Activated CD4-positive, alpha-beta T cell treated with anti-CD3 and anti-CD28 coated beads, Interleukin-2, amount 50 U/mL, for 24 hours (primary cell): ENCODE data around the gene ENO2.

Source experiments
- DNase-seq, 2 donors: peaks; one replicate each; pipeline ENCODE4 v3.0.0-alpha.2; 2020; ENCODE audit warnings: low read depth in 1 of 2, low spot score in 1 of 2

ENO2 gene

DNA sequence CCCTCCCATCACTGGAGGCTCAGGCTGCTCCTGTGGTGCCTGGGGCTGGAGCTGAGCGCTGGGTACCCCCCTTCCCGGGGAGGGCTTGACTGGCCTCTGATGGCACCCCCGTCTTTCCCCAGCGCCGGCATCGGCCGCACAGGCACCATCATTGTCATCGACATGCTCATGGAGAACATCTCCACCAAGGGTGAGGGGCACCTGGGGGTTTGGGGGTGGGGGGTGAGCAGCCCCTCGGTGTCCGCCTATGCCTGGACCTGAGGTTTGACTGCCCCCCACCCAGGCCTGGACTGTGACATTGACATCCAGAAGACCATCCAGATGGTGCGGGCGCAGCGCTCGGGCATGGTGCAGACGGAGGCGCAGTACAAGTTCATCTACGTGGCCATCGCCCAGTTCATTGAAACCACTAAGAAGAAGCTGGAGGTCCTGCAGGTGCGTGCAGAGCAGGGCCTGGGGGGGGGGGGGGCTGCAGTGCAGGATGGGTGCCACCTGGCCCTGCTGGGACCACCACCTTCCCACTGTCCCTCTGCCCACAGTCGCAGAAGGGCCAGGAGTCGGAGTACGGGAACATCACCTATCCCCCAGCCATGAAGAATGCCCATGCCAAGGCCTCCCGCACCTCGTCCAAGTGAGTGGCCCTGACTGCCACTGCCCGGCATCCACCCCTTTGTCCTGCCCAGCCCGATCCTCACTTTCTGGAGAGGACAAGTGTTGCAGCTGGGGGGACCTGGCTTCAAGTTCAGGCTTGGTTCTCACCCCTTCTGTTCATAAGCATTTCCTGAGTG lies 45.6 kb downstream of the ENO2 start:
- no peak for DNase-seq

DNA sequence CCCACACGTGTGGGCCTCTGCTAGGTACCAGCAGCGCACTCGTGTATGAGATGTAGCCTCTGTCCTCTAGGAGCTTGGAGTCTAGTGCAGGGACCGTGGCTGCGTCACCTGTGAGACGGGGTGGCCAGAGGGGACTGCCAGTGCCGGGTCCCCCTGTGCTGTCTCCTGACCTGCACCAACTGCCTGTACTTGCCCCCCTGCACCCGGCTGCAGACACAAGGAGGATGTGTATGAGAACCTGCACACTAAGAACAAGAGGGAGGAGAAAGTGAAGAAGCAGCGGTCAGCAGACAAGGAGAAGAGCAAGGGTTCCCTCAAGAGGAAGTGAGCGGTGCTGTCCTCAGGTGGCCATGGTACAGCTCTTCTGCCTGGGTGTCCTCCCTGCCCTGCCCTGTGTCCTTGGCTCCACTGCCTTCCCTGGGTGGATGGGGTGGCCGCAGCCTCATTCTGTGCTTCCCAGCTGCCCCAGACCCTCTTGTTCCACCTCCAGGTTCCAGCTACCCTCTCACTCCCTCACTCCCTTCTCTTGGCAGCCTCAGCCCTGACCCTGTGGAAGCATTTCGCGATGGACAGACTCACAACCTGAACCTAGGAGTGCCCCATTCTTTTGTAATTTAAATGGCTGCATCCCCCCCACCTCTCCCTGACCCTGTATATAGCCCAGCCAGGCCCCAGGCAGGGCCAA lies 46.4 kb downstream of the ENO2 start:
- no peak for DNase-seq

- DNase-seq: peak; percentile 88 to 93
These were observed 46.9 kb downstream of the ENO2 start for GRCh38 chr12:6961278-6961694.

DNA sequence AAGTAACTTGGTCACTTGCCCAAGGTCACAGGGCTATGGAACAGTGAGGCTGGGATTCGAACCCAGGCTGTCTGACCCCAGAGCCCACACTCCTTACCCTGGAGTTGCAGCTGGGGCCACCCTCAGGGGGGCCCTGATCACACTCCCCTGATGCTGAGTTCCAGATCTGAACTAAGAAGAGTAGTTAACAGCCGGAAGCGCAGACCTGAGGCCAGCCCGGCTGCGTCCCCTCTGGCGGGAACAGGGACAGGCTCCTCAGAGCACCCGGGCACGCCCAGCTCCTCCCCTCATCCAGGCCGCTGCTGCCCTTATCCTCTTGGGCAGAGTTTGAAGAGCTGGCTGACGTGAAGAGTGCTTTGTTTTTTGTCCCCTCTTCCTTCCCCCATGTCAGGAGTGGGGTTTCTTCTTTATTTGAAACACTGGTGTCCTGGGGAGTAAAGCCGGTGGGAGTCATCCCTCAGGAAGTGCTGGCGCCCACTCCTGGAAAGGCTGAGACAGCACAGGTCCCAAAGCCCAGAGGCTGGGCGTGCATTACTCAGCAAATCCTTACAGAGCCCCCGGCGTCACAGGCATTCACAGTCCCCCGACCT lies 47.4 kb downstream of the ENO2 start:
- DNase-seq: no peak

DNA sequence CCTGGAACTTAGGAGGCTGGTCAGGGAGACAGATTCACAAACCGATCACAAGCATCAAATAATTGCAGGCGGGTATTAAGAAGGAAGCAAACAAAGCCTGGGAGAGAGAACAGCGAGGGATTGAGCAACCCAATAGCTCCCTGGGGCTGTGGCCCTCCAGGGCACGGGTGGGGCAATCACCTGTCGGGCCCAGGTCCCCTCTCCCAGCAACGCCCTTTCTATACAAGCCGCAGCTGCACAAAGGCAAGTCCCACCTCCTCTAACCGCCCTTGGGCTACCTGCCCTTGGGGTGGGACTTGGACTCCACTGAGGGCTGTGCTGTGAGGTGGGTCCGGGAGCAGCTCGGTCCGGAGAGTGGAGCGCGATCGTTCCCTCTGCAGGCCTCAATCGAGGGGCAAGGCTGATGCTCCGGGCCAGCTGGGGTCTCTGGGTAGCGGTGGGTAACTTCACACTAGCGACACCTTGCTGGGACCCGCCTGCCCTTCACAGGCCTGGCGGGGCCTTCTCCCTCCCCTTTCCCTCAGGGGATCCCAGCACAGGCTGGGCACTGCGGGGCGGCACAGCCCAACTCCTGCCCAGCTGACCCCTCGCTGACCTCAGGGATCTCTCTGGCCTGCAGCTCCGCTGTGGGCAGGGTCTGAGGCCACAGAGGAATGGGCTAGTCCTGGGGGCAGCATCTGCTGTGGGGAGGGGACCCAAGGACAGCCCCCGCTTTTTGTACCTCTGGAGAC lies 48.1 kb downstream of the ENO2 start:
- no peak for DNase-seq

DNA sequence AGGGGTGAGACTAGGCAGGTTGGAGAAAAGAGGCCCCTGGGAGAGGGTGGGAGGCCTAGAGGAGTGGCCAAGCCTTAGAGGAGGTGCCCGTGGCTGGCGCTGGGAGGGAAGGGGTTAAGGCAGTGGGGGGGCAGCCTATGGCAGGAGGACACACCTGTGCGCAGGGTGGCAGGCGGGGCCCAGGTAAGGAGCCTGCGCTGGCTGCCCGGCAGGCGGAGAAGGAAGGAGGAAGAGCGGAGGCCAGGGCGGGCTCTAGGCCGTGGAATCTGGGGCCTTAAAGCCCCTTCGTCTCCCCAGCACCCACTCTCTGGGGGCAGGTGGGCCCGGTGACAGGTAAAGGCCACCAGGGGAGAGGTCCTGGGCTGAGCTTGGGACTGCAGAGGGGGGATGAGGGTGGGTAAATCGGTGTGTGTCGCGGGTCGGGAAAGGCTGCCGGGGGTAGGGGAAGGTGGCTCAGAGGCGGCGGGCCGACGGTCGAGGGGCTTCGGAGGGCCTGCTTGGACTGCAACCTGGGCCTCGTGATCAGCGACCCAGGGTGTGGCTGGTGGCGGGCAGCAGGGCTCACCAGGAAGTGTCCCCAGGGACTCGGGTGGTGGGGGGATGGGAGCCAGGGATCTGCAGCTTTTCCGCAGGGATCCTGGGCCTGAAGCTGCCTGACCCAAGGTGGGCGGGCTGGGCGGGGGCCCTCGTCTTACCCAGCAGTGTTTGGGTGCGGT lies 48.8 kb downstream of the ENO2 start:
- no peak for DNase-seq

DNA sequence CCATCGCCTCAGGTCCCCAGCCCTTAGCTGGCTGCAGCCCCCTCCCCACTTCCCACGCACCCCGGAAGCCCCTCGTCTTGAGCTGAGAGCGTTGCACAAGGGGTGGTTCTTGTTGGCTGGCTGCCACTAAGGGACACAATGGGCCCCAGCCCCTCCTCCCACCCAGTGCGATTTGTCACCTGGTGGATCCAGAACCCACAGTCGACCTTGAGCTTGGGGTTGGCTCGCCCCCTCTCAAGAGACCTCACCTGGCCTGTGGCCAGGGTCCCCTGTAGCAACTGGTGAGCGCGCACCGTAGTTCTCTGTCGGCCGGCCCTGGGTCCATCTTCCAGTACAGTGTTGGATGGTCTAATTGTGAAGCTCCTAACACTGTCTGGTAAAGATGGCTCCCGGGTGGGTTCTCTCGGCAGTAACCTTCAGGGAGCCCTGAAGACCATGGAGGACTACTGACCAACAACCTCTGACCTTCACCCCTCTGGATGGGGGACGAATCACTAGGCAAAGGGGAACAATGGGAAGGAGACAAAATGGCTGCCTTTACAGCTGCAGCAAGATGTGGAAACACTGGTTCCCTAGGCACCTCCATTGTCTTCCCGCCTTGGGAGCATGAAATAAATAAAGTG lies 49.5 kb downstream of the ENO2 start:
- no peak for DNase-seq

GRCh38 chr12:6964605-6965025 lies 50.2 kb downstream of the ENO2 start:
- no peak for DNase-seq

- DNase-seq: peak; percentile 79 to 86
These were observed 50.8 kb downstream of the ENO2 start for GRCh38 chr12:6965026-6965661.

DNA sequence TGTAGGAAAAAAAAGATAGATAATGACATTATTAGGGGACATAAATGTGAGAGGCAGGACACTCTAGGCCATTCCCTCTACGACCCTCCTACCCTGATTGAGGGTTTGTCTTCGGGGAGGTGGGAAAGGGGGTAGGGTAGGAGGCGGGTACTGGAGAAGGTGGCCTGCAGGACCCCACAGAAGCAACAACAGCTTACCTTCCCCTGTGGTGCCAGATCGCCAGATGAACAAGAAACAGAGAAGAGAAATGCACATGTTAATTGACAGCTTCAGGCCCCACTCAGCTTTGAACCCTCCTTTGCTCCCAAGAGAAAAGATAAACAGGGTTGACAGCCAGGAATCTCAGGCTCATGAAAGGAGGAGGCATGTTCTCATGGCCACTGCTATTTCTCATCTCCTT lies 51.3 kb downstream of the ENO2 start:
- no peak for DNase-seq

DNA sequence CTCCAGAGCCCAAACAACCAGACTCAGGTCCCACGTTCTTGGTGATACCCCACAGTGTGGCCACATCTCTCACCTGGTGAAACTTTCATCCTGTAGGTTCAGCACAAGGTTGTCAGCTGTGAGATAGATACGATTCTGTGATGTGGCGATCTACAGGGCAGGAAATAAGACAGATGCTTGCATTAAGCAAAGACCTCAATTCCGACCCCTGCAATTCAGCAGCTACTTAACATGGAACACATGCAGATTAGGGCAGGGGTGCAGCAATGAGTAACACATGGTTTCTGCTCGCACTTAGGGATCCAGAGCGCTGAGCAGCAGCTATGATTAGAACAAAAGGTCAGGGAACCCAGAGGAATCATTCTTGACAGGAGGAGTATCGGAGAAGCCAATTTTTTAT lies 52.0 kb downstream of the ENO2 start:
- no peak for DNase-seq

- no peak for DNase-seq
These were observed 53.3 kb downstream of the ENO2 start for GRCh38 chr12:6967651-6968100.

GRCh38 chr12:6968426-6968825 lies 54.0 kb downstream of the ENO2 start:
- no peak for DNase-seq

- DNase-seq: peak in 1 of 2 donors; percentile 11
These were observed 55.7 kb downstream of the ENO2 start for GRCh38 chr12:6970096-6970527.
